Stomach (tissue), 9 donors: ENCODE data around the gene NNMT. TPM values are rescaled to one million over a fixed set of nuclear protein-coding genes. Genes with fewer than 3 reads are reported as not detected.

ENCODE experiments used
- DNase-seq, 2 donors: peaks; one replicate each; pipeline versions ENCODE4 v3.0.0 to v3.0.0-alpha.2; 2013 to 2019
- H3K27ac ChIP-seq, 5 donors: fragments of 200-600 bp in 4 of 5; sonication (generic) in 4 of 5; one replicate each; pipeline ENCODE4 v1.5.1; 2013 to 2019; ENCODE audit warnings: mild to moderate bottlenecking in 1 of 5, moderate library complexity in 1 of 5
- H3K27me3 ChIP-seq, 3 donors: fragments of 200-600 bp; sonication (generic); one replicate each; pipeline ENCODE4 v1.5.1; 2017 to 2019; ENCODE audit warnings: mixed run types in 1 of 3
- H3K36me3 ChIP-seq, 4 donors: fragments of 200-600 bp; sonication (generic); 1 replicate in 3 of 4; 2 replicates in 1 of 4; pipeline ENCODE4 v1.5.1; 2016 to 2019
- H3K4me1 ChIP-seq, 4 donors: fragments of 200-600 bp; sonication (generic); one replicate each; pipeline ENCODE4 v1.5.1; 2016 to 2019
- H3K4me3 ChIP-seq, 4 donors: fragments of 200-600 bp; sonication (generic) in 3 of 4; one replicate each; pipeline ENCODE4 v1.5.1; 2016 to 2019; ENCODE audit warnings: mild to moderate bottlenecking in 1 of 4
- H3K9me3 ChIP-seq, 4 donors: fragments of 200-600 bp; sonication (generic); one replicate each; pipeline ENCODE4 v1.5.1; 2016 to 2019
- EP300 ChIP-seq: sonication (generic); formaldehyde crosslinking; IDR thresholded peaks from one replicate; pipeline ENCODE4 v1.6.1; 2017; ENCODE audit warnings: antibody characterized with exemption
- POLR2A ChIP-seq, 4 donors: fragments of 450-650 bp; IDR thresholded peaks; one replicate each; pipeline ENCODE4 v1.6.1; 2016; ENCODE audit warnings: antibody characterized with exemption in 4 of 4, control low read depth in 2 of 4, mild to moderate bottlenecking in 1 of 4, moderate library complexity in 1 of 4
- POLR2AphosphoS5 ChIP-seq, 3 donors: sonication (generic); formaldehyde crosslinking; IDR thresholded peaks; one replicate each; pipeline ENCODE4 v1.6.1; 2016; ENCODE audit warnings: antibody characterized with exemption in 3 of 3
- WGBS, 5 donors: extraction: QIAGEN DNeasy Blood & Tissue Kit in 3 of 5; methylation state at CpG; one replicate each; pipeline versions ENCODE4 v1.1.5 to v1.1.7; 2013 to 2018; 5-methylcytosine and 5-hydroxymethylcytosine counted together
- intact Hi-C: fragments of 100-400 bp; cut with DNase I; formaldehyde crosslinking; loops from one replicate; pipeline ENCODE4 v1.15.1; 2023; ENCODE audit warnings: low total_unique reads
- polyA plus RNA-seq, 3 donors: library from polyadenylated mRNA; stranded (reverse); fragments of 200-250 nt; gene quantifications; one replicate each; pipeline ENCODE4 v1.2.3, GENCODE V29; 2013
- total RNA-seq, 5 donors: library from RNA; depleted of rRNA; stranded (reverse); fragments of >200 nt; gene quantifications; one replicate each; pipeline versions ENCODE4 v1.1.0 to v1.2.3, GENCODE V29; 2014 to 2016
- TF ChIP-seq, protein P1 (sequence below), 7 experiments: fragments of 450-650 bp in 4 of 7; fragments of 200-600 bp in 3 of 7; sonication (generic) in 3 of 7; IDR thresholded peaks; one replicate each; pipeline ENCODE4 v1.5.1; 2016 to 2019; ENCODE audit warnings: antibody characterized with exemption in 7 of 7, control low read depth in 2 of 7, mild to moderate bottlenecking in 1 of 7
- donor health status: healthy with polysubstance abuse.
- donor health status: Bipolar disorder and iron deficiency.
- donor health status: healthy.

NNMT gene
- total and polyA plus RNA-seq, 8 donors: 35.1 to 451 (median 279) TPM

DNA sequence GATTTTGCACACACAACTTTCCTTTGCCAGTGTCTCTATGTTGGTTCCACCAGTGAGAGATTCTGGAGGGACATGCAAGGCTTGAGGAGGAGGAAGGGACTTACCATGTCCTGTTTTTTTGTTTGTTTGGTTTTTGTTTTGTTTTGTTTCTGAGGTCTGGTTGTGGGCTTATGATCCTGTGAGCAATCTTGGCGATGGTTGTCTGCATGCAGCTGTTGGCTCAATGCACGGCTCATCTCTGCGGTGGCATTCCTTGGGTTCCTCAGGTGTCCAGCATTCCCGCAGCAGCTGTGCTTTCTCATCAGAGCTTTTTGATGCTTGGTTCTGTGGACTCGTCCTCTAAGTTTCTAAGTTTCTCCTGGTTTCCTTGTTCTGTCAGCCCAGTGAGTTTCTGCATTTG lies 4.8 kb upstream of the NNMT start:
- 66 to 81% (median 75%) methylated on average over 5 of the region's 5 CpGs for WGBS, 5 donors

DNA sequence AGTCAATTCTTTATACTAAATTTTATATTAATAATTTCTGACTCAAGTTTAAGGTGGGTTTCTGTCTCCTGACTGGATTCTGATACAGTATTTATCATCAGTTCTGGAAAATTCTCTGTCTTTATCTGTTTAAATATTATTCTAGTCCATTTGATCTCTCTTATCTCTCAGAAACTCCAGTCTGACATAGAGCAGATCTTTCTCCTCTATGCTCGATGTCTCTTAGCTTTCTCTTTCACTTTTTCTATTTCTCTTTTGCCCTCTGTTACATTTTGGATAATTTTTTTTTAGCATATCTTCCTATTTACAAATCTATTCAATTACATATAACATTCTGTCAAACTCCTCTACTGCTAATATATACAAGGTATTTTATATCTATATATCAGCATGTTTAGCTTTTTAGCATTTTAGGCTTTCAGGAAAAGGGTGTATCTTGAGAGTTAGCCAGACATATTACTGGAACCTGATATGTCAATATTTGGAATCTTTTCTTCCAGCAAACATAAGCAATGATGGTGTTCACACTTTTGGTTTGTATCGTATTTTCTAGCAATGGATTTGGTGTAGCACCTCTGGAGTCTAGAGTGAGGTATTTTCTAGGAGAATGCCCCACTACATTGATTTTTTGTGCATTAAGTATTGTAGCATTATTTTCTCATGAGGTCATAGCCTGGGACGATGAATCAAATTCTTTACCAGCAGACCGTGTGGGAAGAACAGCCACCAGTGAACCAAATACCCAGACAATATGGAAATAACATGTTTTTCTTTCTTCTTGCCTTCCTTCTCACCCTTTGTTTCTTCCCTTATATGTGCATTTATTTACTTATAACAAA lies 4.1 kb upstream of the NNMT start:
- DNase-seq: no peak
- peaks cover 19 to 42% (median 39%) of the 10 kb centered on the region in 4 donors for H3K4me1 ChIP-seq

More for the DNA sequence above, 4.8 kb upstream of the NNMT start:
- H3K36me3 ChIP-seq: no peaks in the 10 kb centered on the region
- peak overlapping the region in 4 of 5 donors; percentile 44 to 90 (median 86) for H3K27ac ChIP-seq
- H3K9me3 ChIP-seq: no peaks in the 10 kb centered on the region
- H3K4me1 ChIP-seq: peaks cover 19 to 42% (median 36%) of the 10 kb centered on the region in 4 donors
- DNase-seq: no peak
- H3K27me3 ChIP-seq: no peaks in the 10 kb centered on the region
- intact Hi-C loops: no loop called here
- peak in 1 of 3 donors; percentile 4 for TF ChIP-seq POLR2AphosphoS5 (IDR thresholded peaks at IDR 0.05)
- no peak for TF ChIP-seq POLR2A (IDR thresholded peaks at IDR 0.05)
- peak overlapping the region in 2 of 4 donors; percentile 12 to 15 for H3K4me3 ChIP-seq

DNA sequence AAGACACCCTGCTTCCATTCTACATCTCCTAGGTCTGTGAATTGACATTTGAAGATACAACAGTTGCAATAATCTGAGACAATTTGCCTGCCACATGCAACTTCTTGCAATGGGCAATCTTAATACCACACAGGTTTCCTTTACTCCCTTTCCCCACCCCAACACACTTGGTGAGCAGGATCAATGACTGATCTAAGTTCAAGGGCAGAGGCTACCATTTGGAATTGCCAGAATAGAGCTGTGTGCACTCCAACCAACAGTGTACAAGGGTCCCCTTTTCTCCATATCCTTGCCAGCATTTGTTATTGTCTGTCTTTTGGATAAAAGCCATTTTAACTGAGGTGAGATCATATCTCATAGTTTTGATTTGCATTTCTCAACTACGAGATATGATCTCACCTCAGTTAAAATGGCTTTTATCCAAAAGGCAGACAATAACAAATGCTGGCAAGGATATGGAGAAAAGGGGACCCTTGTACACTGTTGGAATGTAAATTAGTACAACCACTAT lies 2.9 kb upstream of the NNMT start:
- Histone ChIP-seq H3K36me3 (peaks cover 0 to 5% (median 2%) of the 10 kb centered on the region in 4 donors), H3K4me1 (peaks cover 19 to 42% (median 39%) of the 10 kb centered on the region in 4 donors), H3K9me3 (no peaks in the 10 kb centered on the region), H3K27ac (peak overlapping the region; percentile 7 to 90 (median 88)), H3K27me3 (no peaks in the 10 kb centered on the region), H3K4me3 (no peak overlapping the region)
- DNase-seq: no peak
- intact Hi-C loops: no loop called here
- 32 to 64% (median 46%) methylated on average over 1 of the region's 1 CpG for WGBS, 5 donors
- TF ChIP-seq POLR2AphosphoS5 (IDR thresholded peaks at IDR 0.05) (no peak), EP300 (no peak), POLR2A (IDR thresholded peaks at IDR 0.05) (no peak)
- TF ChIP-seq, protein P1, sequence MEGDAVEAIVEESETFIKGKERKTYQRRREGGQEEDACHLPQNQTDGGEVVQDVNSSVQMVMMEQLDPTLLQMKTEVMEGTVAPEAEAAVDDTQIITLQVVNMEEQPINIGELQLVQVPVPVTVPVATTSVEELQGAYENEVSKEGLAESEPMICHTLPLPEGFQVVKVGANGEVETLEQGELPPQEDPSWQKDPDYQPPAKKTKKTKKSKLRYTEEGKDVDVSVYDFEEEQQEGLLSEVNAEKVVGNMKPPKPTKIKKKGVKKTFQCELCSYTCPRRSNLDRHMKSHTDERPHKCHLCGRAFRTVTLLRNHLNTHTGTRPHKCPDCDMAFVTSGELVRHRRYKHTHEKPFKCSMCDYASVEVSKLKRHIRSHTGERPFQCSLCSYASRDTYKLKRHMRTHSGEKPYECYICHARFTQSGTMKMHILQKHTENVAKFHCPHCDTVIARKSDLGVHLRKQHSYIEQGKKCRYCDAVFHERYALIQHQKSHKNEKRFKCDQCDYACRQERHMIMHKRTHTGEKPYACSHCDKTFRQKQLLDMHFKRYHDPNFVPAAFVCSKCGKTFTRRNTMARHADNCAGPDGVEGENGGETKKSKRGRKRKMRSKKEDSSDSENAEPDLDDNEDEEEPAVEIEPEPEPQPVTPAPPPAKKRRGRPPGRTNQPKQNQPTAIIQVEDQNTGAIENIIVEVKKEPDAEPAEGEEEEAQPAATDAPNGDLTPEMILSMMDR (IDR thresholded peaks at IDR 0.05): no peak

More for the DNA sequence above, 4.1 kb upstream of the NNMT start:
- no peak for TF ChIP-seq POLR2AphosphoS5 (IDR thresholded peaks at IDR 0.05)
- no peak for TF ChIP-seq EP300
- no peak for TF ChIP-seq POLR2A (IDR thresholded peaks at IDR 0.05)
- TF ChIP-seq, protein P1 (IDR thresholded peaks at IDR 0.05): no peak
- Histone ChIP-seq H3K27me3 (no peaks in the 10 kb centered on the region), H3K9me3 (no peaks in the 10 kb centered on the region), H3K36me3 (no peaks in the 10 kb centered on the region), H3K4me3 (peak overlapping the region in 2 of 4 donors; percentile 12 to 15), H3K27ac (peak overlapping the region in 4 of 5 donors; percentile 44 to 90 (median 86))
- intact Hi-C loops: no loop called here
- 15 to 33% (median 23%) methylated on average over 4 of the region's 4 CpGs for WGBS, 5 donors

DNA sequence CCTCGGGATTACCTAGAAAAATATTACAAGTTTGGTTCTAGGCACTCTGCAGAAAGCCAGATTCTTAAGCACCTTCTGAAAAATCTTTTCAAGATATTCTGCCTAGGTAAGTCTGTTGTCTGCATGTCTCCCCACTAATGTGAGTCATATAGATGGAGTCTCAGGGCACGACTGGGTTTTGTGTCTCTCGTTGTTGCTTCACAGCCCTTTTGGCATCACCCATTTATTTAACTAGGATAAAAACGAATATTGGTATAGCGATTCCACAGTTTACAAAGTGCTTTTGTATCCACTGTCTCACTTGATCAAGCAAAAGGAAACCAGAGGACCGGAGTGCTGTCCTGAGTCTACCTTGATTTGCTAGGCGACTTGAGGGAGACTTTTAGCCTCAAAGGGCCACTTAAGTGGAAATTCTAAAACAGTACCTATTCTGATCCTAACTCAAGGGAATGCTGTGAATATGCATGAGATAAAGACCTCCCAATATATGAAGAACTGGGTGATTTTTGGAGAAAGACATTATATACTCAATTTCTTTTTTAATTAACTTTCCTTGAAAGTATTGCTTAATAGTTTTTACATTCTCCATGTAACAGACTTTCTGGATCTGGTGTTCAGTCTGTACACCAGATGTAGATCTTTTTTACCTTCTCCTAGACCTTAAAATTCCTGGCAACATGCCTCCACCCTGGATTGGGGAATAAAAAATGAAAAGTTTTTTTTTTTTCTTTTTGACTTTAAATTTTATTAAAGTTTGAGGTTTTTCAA lies 590 bp downstream of the NNMT start:
- intact Hi-C loops: no loop called here
- peak overlapping the region; percentile 30 to 50 (median 42) for H3K4me3 ChIP-seq
- H3K36me3 ChIP-seq: peaks cover 10 to 18% (median 15%) of the 10 kb centered on the region in 4 donors
- WGBS, 5 donors: 34 to 57% (median 52%) methylated on average over 7 of the region's 7 CpGs
- peak overlapping the region; percentile 61 to 90 (median 88) for H3K27ac ChIP-seq
- H3K4me1 ChIP-seq: peaks cover 13 to 33% (median 30%) of the 10 kb centered on the region in 4 donors
- TF ChIP-seq, protein P1 (IDR thresholded peaks at IDR 0.05): no peak
- TF ChIP-seq POLR2AphosphoS5 (IDR thresholded peaks at IDR 0.05) (no peak), EP300 (no peak), POLR2A (IDR thresholded peaks at IDR 0.05) (no peak)
- H3K27me3 ChIP-seq: no peaks in the 10 kb centered on the region
- DNase-seq: no peak
- peaks cover 0 to 3% (median 0%) of the 10 kb centered on the region in 4 donors for H3K9me3 ChIP-seq
